OCI-LY7 (cell line): ENCODE measurements around the gene INPP5J.

ENCODE experiments used
- EZH2phosphoT487 ChIP-seq: fragments of 200-600 bp; sonication (generic); IDR thresholded peaks from 2 replicates; pipeline ENCODE4 v1.6.1; 2018; ENCODE audit warnings: low read depth, borderline replicate concordance, mild to moderate bottlenecking, mixed run types, antibody characterized with exemption, low read length, moderate library complexity, mixed read lengths
- TF ChIP-seq, protein P1 (sequence below): fragments of 200-600 bp; sonication (generic); conservative IDR thresholded peaks from 2 replicates; pipeline ENCODE4 v1.5.1; 2014; ENCODE audit warnings: mild to moderate bottlenecking, antibody characterized with exemption, low read length, moderate library complexity, mixed read lengths

DNA sequence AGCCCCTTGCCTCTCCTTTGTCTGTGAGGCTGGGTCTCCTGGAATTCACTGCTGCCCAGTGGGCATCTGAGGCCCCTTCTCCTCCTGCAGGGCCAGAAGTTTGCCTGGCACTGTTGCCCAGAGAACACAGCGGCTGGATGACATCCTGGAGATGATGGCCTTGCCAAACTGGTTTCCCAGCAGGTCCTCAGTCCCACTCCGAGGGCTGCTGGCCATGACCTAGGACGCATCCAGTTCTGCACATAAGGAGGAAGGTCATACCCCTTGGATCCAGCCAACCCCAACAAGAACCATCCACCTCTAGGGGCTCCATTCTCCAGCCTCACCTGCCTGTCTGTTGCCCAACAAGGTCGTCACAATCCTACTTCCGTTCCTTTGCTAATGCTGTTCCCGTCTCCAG lies 45.1 kb upstream of the INPP5J start:
- TF ChIP-seq, protein P1, sequence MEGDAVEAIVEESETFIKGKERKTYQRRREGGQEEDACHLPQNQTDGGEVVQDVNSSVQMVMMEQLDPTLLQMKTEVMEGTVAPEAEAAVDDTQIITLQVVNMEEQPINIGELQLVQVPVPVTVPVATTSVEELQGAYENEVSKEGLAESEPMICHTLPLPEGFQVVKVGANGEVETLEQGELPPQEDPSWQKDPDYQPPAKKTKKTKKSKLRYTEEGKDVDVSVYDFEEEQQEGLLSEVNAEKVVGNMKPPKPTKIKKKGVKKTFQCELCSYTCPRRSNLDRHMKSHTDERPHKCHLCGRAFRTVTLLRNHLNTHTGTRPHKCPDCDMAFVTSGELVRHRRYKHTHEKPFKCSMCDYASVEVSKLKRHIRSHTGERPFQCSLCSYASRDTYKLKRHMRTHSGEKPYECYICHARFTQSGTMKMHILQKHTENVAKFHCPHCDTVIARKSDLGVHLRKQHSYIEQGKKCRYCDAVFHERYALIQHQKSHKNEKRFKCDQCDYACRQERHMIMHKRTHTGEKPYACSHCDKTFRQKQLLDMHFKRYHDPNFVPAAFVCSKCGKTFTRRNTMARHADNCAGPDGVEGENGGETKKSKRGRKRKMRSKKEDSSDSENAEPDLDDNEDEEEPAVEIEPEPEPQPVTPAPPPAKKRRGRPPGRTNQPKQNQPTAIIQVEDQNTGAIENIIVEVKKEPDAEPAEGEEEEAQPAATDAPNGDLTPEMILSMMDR = no peak
- TF ChIP-seq EZH2phosphoT487 = no peak
